Lung (tissue), 12 donors: ENCODE data around the gene PAXX. TPM values are rescaled to one million over a fixed set of nuclear protein-coding genes. Genes with fewer than 3 reads are reported as not detected.

Experiments used
- ATAC-seq: fragments of 200-7000 bp; cut with Tn5 transposase; one replicate; pipeline ENCODE4 v1.9.1; 2020; ENCODE audit warnings: moderate number of reproducible peaks; ENCODE audit not compliant: insufficient read depth, low FRiP score
- DNase-seq, 3 donors: peaks; one replicate each; pipeline ENCODE4 v3.0.0-alpha.2; 2013 to 2017
- H3K27ac ChIP-seq, 2 donors: one replicate each; pipeline ENCODE4 v1.5.1; 2013; ENCODE audit warnings: mild to moderate bottlenecking in 2 of 2, moderate library complexity in 2 of 2, control low read depth in 1 of 2, inconsistent platforms in 1 of 2, low read depth in 1 of 2, low read length in 1 of 2
- H3K27me3 ChIP-seq, 3 donors: one replicate each; pipeline ENCODE4 v1.5.1; 2013; ENCODE audit warnings: low read length in 2 of 3; ENCODE audit not compliant: control insufficient read depth in 3 of 3, insufficient read depth in 3 of 3
- H3K36me3 ChIP-seq, 4 donors: one replicate each; pipeline ENCODE4 v1.5.1; 2013; ENCODE audit warnings: low read length in 4 of 4, mild to moderate bottlenecking in 1 of 4, moderate library complexity in 1 of 4; ENCODE audit not compliant: control insufficient read depth in 4 of 4, insufficient read depth in 4 of 4
- H3K4me1 ChIP-seq, 5 donors: one replicate each; pipeline ENCODE4 v1.5.1; 2013; ENCODE audit warnings: low read length in 5 of 5, mild to moderate bottlenecking in 2 of 5, moderate library complexity in 1 of 5; ENCODE audit not compliant: control insufficient read depth in 5 of 5, insufficient read depth in 5 of 5
- H3K4me3 ChIP-seq: one replicate; pipeline ENCODE4 v1.5.1; 2013; ENCODE audit warnings: mild to moderate bottlenecking, control low read depth, moderate library complexity
- H3K9ac ChIP-seq, 2 donors: one replicate each; pipeline ENCODE4 v1.5.1; 2013; ENCODE audit warnings: low read length in 2 of 2, control low read depth in 1 of 2; ENCODE audit not compliant: insufficient read depth in 1 of 2
- H3K9me3 ChIP-seq, 4 donors: one replicate each; pipeline ENCODE4 v1.5.1; 2013; ENCODE audit warnings: low read length in 3 of 4, mild to moderate bottlenecking in 1 of 4, moderate library complexity in 1 of 4; ENCODE audit not compliant: control insufficient read depth in 4 of 4, insufficient read depth in 3 of 4
- WGBS, 2 donors: extraction: QIAGEN DNeasy Blood & Tissue Kit; methylation state at CpG; one replicate each; pipeline ENCODE4 v1.1.7; 2013; 5-methylcytosine and 5-hydroxymethylcytosine counted together
- polyA plus RNA-seq, 2 donors: library from polyadenylated mRNA; stranded (reverse); fragments of 200-250 nt; gene quantifications; one replicate each; pipeline ENCODE4 v1.2.1, GENCODE V29; 2013
- total RNA-seq, 2 donors: library from RNA; depleted of rRNA in 1 of 2; stranded (reverse); fragments of >200 nt in 1 of 2; gene quantifications; one replicate each; pipeline ENCODE4 v1.2.1, GENCODE V29; 2014 to 2021
- TF ChIP-seq, protein P1 (sequence below): IDR thresholded peaks from 2 replicates; pipeline ENCODE4 v1.5.1; 2012; ENCODE audit warnings: mild to moderate bottlenecking; ENCODE audit errors: control extremely low read depth, extremely low read depth
- donor health status: control.
- donor health status: control.
- donor health status: Bipolar disorder and iron deficiency.
- donor health status: healthy.
- donor health status: DM: yes; HTN: yes; CAD: no.

Gene PAXX
- total and polyA plus RNA-seq, 4 donors: 16.6 to 172 (median 59.4) TPM

DNA sequence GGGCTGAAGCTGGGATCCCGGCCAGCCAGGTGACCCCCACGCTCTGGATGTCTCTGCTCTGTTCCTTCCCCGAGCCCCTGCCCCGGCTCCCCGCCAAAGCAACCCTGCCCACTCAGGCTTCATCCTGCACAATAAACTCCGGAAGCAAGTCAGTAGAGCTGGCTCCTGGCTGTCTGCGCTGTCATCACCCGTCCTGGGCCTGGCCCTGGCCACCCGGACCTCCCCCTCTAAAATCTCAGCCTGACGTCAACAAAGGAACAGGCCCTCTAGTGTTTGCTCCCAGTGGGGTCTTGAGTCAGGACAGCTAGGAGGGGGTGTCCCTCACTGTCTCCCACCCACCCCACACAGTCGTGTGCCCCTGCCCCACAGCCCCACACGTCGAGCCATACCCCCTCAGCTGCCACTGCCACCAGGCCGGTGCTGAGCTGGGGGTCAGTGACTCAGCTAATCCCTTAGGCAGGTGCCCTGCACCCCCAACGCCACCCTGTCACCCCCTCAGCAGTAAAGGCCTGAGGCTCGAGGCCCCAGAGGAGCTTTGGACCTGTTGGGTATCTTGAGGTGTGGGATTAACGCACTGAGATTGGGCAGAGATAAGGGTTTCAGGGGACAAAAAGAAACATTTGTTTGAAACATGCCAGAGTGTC, 10.5 kb upstream of the PAXX start:
- 57 to 62% methylated on average over 17 of the region's 17 CpGs for WGBS, 2 donors
- ATAC-seq (no peak), DNase-seq (peak; percentile 34 to 59 (median 49))
- no peaks in the 10 kb centered on the region for H3K36me3 ChIP-seq
- H3K4me3 ChIP-seq: no peak overlapping the region
- peak overlapping the region; percentile 49 to 83 for H3K27ac ChIP-seq
- peaks cover 5 to 27% (median 11%) of the 10 kb centered on the region in 3 donors for H3K27me3 ChIP-seq
- H3K4me1 ChIP-seq: peaks cover 0 to 21% (median 11%) of the 10 kb centered on the region in 5 donors
- peaks cover 0 to 5% (median 0%) of the 10 kb centered on the region in 4 donors for H3K9me3 ChIP-seq
- H3K9ac ChIP-seq: no peak overlapping the region
- TF ChIP-seq, protein P1, sequence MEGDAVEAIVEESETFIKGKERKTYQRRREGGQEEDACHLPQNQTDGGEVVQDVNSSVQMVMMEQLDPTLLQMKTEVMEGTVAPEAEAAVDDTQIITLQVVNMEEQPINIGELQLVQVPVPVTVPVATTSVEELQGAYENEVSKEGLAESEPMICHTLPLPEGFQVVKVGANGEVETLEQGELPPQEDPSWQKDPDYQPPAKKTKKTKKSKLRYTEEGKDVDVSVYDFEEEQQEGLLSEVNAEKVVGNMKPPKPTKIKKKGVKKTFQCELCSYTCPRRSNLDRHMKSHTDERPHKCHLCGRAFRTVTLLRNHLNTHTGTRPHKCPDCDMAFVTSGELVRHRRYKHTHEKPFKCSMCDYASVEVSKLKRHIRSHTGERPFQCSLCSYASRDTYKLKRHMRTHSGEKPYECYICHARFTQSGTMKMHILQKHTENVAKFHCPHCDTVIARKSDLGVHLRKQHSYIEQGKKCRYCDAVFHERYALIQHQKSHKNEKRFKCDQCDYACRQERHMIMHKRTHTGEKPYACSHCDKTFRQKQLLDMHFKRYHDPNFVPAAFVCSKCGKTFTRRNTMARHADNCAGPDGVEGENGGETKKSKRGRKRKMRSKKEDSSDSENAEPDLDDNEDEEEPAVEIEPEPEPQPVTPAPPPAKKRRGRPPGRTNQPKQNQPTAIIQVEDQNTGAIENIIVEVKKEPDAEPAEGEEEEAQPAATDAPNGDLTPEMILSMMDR: no peak

DNA sequence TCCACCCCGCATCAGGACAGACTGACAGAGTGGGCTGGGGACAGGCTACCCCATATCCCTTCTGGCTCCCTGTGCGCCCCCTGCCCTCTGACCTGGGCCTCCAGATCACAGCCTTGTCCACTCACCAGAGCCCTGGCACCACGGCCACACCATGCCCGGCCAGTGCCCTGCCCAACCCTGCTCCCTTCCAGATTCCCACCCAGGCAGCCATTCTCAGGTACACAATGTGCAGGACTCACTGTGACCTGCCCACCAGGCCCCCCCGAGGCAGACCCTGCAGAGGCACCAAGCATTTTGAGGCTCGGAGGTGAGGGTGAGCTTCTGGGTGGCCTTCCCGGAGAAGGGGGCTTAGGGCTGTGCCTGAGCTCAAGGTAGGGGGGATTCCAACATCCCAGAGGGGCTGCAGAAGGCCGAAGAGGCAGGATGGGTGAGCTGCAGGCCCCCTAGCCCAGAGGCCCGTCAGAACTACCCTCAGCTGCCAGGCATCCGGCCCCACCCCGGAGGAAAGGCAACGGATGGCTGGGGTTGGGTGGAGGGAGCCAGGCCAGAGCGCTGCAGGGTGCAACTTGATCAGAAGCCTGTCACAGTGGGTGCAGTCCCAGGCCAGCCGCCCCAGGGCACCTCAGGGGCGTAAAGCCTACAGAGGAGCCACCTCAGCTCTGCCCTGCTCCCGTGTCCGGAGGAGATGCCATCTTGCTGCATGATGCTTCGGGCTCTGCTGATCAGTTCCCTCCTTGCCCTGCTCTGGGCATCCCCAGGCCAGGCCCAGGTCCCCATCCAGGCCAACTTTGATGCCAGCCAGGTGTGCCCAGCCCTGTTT, 9.8 kb upstream of the PAXX start, which contains the start of gene LCNL1:
LCNL1 (plus strand) TSS at position 762 of the 820 bp plus-strand sequence. CDS start 594 bp downstream, outside the sequence.
- WGBS, 2 donors: 75 to 85% methylated on average over 17 to 18 of the region's 18 CpGs
- peak within 1 kb of the TSS; percentile 45 to 83 for H3K27ac ChIP-seq

DNA sequence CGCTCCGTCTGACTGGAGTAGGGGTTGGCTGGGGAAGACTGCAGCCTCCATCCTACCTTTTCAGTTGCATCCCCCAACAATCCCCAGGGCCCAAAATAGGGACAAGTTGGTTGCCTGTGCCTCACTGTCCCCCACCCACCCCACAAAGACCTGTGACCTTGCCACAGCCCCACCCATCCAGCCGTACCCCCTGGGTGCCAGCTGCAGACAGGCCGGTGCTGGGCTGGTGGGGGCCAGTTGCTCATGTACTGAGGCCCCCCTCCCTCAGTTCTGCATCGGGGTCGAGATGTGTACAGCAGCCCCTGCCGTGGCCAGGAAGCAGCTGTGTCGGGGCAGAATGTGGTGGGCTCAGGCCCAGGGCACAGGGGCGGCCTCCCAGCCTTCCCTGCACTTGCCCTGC, 9.1 kb upstream of the PAXX start:
- peaks cover 0 to 5% (median 0%) of the 10 kb centered on the region in 4 donors for H3K9me3 ChIP-seq
- no peaks in the 10 kb centered on the region for H3K36me3 ChIP-seq
- ATAC-seq: no peak
- H3K27me3 ChIP-seq: peaks cover 5 to 27% (median 14%) of the 10 kb centered on the region in 3 donors
- peaks cover 0 to 15% (median 6%) of the 10 kb centered on the region in 5 donors for H3K4me1 ChIP-seq
- no peak overlapping the region for H3K9ac ChIP-seq
- H3K27ac ChIP-seq: no peak overlapping the region
- DNase-seq: no peak
- no peak overlapping the region for H3K4me3 ChIP-seq
- 70 to 81% methylated on average over 9 of the region's 9 CpGs for WGBS, 2 donors
- TF ChIP-seq, protein P1: no peak

More for the DNA sequence above, 9.8 kb upstream of the PAXX start, which contains the start of gene LCNL1:
- no peak within 1 kb of the TSS for H3K4me3 ChIP-seq
- ATAC-seq (no peak), DNase-seq (no peak)
- TF ChIP-seq, protein P1: no peak
- H3K9ac ChIP-seq: no peak within 1 kb of the TSS
- H3K9me3 ChIP-seq: peaks cover 0 to 5% (median 0%) of the 10 kb centered on the region in 4 donors
- peaks cover 0 to 18% (median 10%) of the 10 kb centered on the region in 5 donors for H3K4me1 ChIP-seq
- peaks cover 5 to 27% (median 14%) of the 10 kb centered on the region in 3 donors for H3K27me3 ChIP-seq
- no peaks in the 10 kb centered on the region for H3K36me3 ChIP-seq
